Measurements from ENCODE around the gene WDR87.
"Not testable (repeated sequence)": the region's sequence is repeated elsewhere in the genome, so short reads cannot be mapped to it uniquely, and the experiment has no call there.

WDR87 gene

GRCh38 chr19:37874784-37875183 is 31.6 kb downstream of the WDR87 start:
- no peak for DNase-seq

- no peak for DNase-seq
These were observed 34.0 kb downstream of the WDR87 start for GRCh38 chr19:37872383-37872782.

GRCh38 chr19:37869766-37870340 is 36.5 kb downstream of the WDR87 start:
- DNase-seq, result no peak

GRCh38 chr19:37867831-37868230 is 38.6 kb downstream of the WDR87 start:
- peak; percentile 4 for DNase-seq

GRCh38 chr19:37865930-37866329 is 40.5 kb downstream of the WDR87 start:
- DNase-seq, result not testable (repeated sequence)

GRCh38 chr19:37864501-37864900 is 41.9 kb downstream of the WDR87 start:
- DNase-seq, result no peak

GRCh38 chr19:37855098-37855497 is 51.3 kb downstream of the WDR87 start:
- DNase-seq, result peak; percentile 77

GRCh38 chr19:37845932-37846331 is 60.5 kb downstream of the WDR87 start:
- no peak for DNase-seq
